GM12801 (cell line): Measurements from ENCODE around the gene COPZ2.

Experiments used
- CTCF ChIP-seq: IDR thresholded peaks from one replicate; pipeline ENCODE4 v1.5.1; 2011; ENCODE audit warnings: control low read depth; ENCODE audit not compliant: insufficient read length; ENCODE audit errors: extremely low read depth

COPZ2 gene

GRCh38 chr17:48046296-48046695, 8.7 kb upstream of the COPZ2 start:
- TF ChIP-seq CTCF: no peak

- no peak for TF ChIP-seq CTCF
These were observed 7.9 kb upstream of the COPZ2 start for GRCh38 chr17:48045316-48046001.

- TF ChIP-seq CTCF: no peak
These were observed 7.3 kb upstream of the COPZ2 start for GRCh38 chr17:48044851-48045250.

- no peak for TF ChIP-seq CTCF
These were observed 5.6 kb upstream of the COPZ2 start for GRCh38 chr17:48043176-48043575.

- TF ChIP-seq CTCF: no peak
These were observed 1.1 kb upstream of the COPZ2 start for GRCh38 chr17:48038687-48039086.

GRCh38 chr17:48037838-48038323, 284 bp upstream of the COPZ2 start:
- TF ChIP-seq CTCF: no peak

GRCh38 chr17:48036693-48037035, 933 bp downstream of the COPZ2 start:
- no peak for TF ChIP-seq CTCF
